Measurements from ENCODE around the gene MESD. TPM values are rescaled to one million over a fixed set of nuclear protein-coding genes. Genes with fewer than 3 reads are reported as not detected.

The MESD gene
- total RNA-seq, 1 donor from 2014 or later: 21.9 TPM

GRCh38 chr15:80948651-80949292 is 40.8 kb downstream of the MESD start:
- Mint-ChIP-seq H3K4me3 (ENCODE audit: unreplicated experiment) (no peak overlapping the region), H3K27ac (ENCODE audit: unreplicated experiment) (no peak overlapping the region), H3K36me3 (ENCODE audit: unreplicated experiment) (peaks cover 15% of the 10 kb centered on the region), H3K9me3 (ENCODE audit: unreplicated experiment) (no peaks in the 10 kb centered on the region), H3K4me1 (ENCODE audit: low read depth, unreplicated experiment) (no peaks in the 10 kb centered on the region), H3K27me3 (ENCODE audit: unreplicated experiment) (peaks cover 2% of the 10 kb centered on the region)
- no peak for TF ChIP-seq CTCF (IDR thresholded peaks at IDR 0.05; ENCODE audit: partially characterized antibody, unreplicated experiment)
- no peak for DNase-seq

DNA sequence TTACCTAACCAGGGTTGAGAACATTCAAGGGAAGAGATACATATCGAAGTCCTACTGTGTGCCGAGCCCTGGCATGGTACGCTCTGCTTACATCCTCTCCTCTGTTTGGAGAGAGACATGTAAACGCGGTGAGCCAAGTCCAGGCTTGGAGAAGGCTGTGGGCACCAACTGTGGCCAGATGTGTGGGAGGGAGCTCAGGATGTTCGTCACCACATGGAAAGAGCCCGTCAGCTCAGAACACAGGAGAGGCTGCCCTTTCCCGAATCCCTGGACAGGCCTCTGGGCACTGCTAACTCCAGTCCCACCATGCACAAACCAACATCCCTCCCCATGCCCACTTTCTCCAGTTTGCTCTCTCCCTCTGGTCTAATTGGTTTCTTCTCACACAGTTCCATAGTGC is 43.0 kb downstream of the MESD start:
- no peak for TF ChIP-seq CTCF (IDR thresholded peaks at IDR 0.05; ENCODE audit: partially characterized antibody, unreplicated experiment)
- peak; percentile 1 for DNase-seq
- Mint-ChIP-seq H3K36me3 (ENCODE audit: unreplicated experiment) (peaks cover 21% of the 10 kb centered on the region), H3K27me3 (ENCODE audit: unreplicated experiment) (no peaks in the 10 kb centered on the region), H3K4me1 (ENCODE audit: low read depth, unreplicated experiment) (no peaks in the 10 kb centered on the region), H3K4me3 (ENCODE audit: unreplicated experiment) (no peak overlapping the region), H3K9me3 (ENCODE audit: unreplicated experiment) (no peaks in the 10 kb centered on the region), H3K27ac (ENCODE audit: unreplicated experiment) (no peak overlapping the region)

- DNase-seq: peak; percentile 4
- H3K36me3 Mint-ChIP-seq (ENCODE audit: unreplicated experiment): peaks cover 26% of the 10 kb centered on the region
- no peaks in the 10 kb centered on the region for H3K9me3 Mint-ChIP-seq (ENCODE audit: unreplicated experiment)
- no peak overlapping the region for H3K27ac Mint-ChIP-seq (ENCODE audit: unreplicated experiment)
- H3K4me1 Mint-ChIP-seq (ENCODE audit: low read depth, unreplicated experiment): no peaks in the 10 kb centered on the region
- H3K4me3 Mint-ChIP-seq (ENCODE audit: unreplicated experiment): no peak overlapping the region
- no peak for TF ChIP-seq CTCF (IDR thresholded peaks at IDR 0.05; ENCODE audit: partially characterized antibody, unreplicated experiment)
- no peaks in the 10 kb centered on the region for H3K27me3 Mint-ChIP-seq (ENCODE audit: unreplicated experiment)
These were observed 44.0 kb downstream of the MESD start for GRCh38 chr15:80945605-80946004.

DNA sequence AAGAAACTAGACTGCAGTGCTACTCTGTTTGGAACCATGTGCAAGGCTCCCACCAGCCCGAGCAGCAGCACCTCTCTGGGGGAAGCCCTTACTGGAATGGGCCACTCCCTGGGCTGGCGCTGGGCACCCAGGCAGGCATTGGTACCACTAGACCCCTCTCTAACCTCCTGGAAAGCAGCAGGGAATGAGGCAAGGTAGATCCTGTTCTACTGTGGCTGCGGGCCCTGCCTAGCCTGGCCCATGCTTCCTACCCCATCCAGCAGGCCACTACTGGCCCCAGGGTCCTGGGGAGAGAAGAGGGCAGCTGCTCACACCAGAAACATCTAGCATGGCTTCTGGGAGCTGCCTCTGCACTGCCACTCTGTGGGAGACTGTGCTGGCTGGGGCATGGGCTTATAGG is 44.8 kb downstream of the MESD start:
- no peaks in the 10 kb centered on the region for H3K4me1 Mint-ChIP-seq (ENCODE audit: low read depth, unreplicated experiment)
- peaks cover 26% of the 10 kb centered on the region for H3K36me3 Mint-ChIP-seq (ENCODE audit: unreplicated experiment)
- no peak overlapping the region for H3K4me3 Mint-ChIP-seq (ENCODE audit: unreplicated experiment)
- H3K27me3 Mint-ChIP-seq (ENCODE audit: unreplicated experiment): no peaks in the 10 kb centered on the region
- no peaks in the 10 kb centered on the region for H3K9me3 Mint-ChIP-seq (ENCODE audit: unreplicated experiment)
- no peak overlapping the region for H3K27ac Mint-ChIP-seq (ENCODE audit: unreplicated experiment)
- no peak for DNase-seq
- no peak for TF ChIP-seq CTCF (IDR thresholded peaks at IDR 0.05; ENCODE audit: partially characterized antibody, unreplicated experiment)

DNA sequence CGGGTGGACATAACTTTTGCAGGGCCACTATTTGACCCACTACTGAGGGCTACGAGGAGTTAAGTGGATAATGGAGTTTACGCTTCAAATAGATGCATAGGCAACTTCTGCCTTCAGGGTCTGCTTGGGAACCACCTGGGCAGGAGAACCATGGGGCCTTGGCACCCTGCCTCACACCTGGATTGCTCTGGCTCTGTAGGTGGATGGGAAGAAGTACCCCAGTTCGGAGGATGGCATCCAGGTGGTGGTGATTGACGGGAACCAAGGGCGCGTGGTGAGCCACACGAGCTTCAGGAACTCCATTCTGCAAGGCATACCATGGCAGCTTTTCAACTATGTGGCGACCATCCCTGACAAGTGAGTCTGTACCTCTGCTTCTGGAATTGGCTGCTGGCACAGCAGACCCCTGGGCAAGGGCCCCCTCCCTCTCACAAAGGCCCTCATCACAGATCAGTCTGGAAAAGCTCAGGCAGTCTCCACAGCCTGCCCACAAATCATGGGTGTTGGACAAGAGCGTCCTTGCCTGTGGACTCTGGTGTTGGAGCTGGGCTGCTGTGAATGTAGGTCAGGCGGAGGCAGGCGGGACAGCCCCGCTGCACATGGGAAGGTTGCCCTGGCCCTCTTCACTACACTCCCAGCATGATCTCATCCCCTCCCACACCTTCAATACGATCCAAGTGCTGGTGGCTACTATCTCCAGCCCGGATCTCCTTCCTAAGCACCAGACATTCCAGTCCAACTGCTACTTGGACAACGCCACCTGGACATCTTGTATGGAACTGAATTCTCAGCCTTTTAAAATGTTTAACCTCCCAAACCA is 46.7 kb downstream of the MESD start:
- no peak overlapping the region for H3K27ac Mint-ChIP-seq (ENCODE audit: unreplicated experiment)
- H3K36me3 Mint-ChIP-seq (ENCODE audit: unreplicated experiment): peaks cover 19% of the 10 kb centered on the region
- H3K4me1 Mint-ChIP-seq (ENCODE audit: low read depth, unreplicated experiment): no peaks in the 10 kb centered on the region
- no peak for TF ChIP-seq CTCF (IDR thresholded peaks at IDR 0.05; ENCODE audit: partially characterized antibody, unreplicated experiment)
- no peak overlapping the region for H3K4me3 Mint-ChIP-seq (ENCODE audit: unreplicated experiment)
- no peaks in the 10 kb centered on the region for H3K27me3 Mint-ChIP-seq (ENCODE audit: unreplicated experiment)
- no peaks in the 10 kb centered on the region for H3K9me3 Mint-ChIP-seq (ENCODE audit: unreplicated experiment)
- DNase-seq: no peak
